Central memory CD4-positive, alpha-beta T cell (primary cell): ENCODE results near the gene CREBBP.

Source experiments
- DNase-seq: peaks from one replicate; pipeline ENCODE4 v3.0.0; 2022

CREBBP gene

GRCh38 chr16:3792472-3793012 lies 88.0 kb downstream of the CREBBP start:
- no peak for DNase-seq

- no peak for DNase-seq
These were observed 88.8 kb downstream of the CREBBP start for GRCh38 chr16:3791701-3792100.

DNA sequence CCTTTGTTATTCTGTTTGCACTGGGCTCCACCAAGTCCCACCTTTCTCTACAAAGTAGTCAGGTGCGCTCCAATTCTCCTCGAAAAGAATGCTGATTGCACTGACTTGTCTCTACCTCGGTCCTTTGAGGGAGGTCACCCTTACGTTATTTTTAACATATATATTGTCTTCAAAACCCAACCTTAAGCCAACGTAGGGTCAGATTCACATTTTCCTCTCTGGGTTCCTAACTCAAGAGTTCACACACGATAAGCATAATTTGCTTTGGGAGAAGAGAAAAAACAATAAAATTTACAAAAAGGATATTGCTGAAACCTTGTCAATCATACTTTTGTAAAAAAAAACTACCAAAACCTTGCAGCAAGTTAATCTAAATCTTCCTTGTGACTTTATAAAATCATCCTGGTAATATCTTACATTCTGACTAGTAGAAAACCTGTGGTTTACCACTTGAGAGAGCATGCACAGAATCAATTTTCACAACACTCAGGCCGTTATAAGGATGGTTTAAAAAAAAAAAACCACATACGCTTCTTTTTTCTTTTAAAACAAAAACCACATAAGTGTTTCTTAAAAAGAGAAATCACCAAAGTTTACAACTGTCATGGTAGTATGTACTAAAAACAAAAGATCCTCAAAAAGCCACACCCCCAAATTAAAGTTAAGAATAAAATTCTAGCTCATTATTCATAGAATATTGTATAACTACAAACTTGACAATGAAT lies 91.0 kb downstream of the CREBBP start:
- peak; percentile 74 for DNase-seq

GRCh38 chr16:3788711-3789374 lies 91.7 kb downstream of the CREBBP start:
- DNase-seq = no peak

GRCh38 chr16:3787924-3788661 lies 92.4 kb downstream of the CREBBP start:
- DNase-seq = no peak

- DNase-seq = no peak
These were observed 95.1 kb downstream of the CREBBP start for GRCh38 chr16:3785413-3785812.

DNA sequence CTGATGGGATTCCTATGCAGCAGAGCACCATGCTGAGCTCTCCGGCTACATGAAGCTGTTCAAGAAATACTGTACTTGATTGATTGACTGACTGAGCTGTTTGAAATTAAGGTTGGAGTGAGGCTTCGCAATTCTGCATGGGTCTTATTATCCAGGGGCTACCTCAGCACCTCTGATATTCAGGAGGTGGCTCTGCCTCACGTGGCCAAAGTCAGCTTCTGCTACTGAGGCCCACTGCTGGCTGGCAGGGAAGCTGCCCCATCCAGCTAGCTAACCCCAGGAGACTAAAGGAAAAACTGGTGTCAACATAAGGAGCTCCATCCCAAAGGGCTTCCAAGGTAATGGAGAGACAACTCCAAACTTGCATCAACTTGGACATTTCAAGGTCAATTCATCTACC lies 97.0 kb downstream of the CREBBP start:
- DNase-seq = no peak

DNA sequence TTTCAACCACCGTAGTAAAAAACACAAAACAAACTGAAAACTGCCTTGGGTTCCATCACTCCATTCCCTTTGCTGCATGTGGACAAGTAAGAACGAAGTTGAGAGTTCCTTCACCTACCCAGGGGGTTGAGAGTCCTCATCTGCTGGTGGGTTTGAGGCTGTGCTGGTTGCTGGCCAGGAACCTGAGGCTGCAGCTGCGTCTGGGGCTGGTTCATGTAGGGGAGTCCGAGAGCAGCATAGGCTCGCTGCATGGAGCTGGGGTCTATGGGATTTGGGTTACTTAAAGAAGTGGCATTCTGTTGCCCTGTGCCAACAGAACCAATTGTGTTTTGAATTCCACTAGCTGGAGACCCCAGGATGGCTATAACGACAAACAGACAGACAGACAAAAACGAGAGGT lies 97.9 kb downstream of the CREBBP start:
- no peak for DNase-seq

DNA sequence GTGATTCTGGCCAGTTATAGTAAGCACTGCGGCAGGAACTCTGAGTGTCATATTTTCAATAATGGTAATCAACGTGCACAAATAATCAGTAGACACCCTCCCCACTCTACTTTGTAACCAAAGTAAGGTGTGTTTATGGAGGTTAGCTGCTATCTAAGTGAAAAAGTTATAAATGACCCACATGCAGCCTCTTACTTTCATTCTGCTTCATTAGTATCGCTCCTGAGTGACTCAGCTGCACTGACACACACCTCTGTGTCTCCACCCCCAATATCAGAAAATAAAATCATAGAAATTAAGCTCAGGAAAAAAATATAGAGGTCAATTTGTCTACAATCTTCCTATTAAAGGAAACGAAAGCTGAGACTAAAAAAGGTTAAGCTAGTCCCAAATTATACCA lies 99.1 kb downstream of the CREBBP start:
- no peak for DNase-seq

- no peak for DNase-seq
These were observed 99.9 kb downstream of the CREBBP start for GRCh38 chr16:3780570-3780969.

GRCh38 chr16:3776316-3776715 lies 104.2 kb downstream of the CREBBP start:
- DNase-seq = no peak

- DNase-seq = no peak
These were observed 105.7 kb downstream of the CREBBP start for GRCh38 chr16:3774819-3775218.

DNA sequence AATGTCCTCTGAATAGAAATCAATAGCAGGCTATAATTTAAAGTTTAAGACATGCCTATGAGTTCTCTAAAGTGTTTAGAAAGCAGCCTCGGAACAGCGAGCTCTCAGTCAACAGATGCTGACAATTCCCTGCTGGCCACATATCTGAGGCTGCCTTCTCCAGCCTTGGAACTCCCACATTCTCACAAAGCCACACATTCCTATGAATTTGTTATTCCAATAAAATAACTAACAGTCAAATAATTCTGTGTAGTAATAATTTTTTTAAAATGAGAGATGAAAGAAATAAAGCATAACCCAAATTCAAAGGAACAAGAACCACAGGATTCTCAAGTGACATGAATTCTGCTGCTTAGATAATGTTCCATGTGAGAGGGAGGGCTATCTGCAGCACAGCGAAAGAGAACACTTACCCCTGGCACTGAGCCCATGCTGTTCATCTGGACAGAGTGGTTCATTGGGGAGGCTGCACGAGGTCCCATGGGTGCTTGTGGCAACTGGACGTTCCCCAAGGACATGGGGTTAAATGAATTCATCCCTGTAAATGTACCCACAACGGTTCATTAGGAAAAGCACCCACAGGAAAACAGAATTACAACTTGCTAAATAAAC lies 106.3 kb downstream of the CREBBP start:
- DNase-seq = no peak

DNA sequence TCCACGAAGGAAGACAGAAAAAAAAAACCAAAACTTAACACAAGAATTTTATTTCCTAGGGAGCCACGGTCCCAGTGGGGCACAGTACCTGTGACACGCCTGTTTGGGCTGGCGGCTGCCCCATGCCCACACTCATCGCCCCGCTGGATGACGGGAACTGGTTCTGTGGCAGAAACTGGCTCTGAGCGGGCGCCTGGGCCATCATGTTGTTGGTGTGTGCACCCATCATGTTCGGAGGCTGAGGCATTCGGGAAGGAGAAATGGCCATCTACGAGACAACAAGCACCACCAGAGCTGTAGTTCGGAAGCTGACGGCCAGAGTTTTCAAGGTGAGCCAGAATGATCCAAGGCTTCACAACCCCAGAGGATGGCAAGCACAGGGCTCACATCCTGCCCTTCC lies 106.8 kb downstream of the CREBBP start:
- no peak for DNase-seq

DNA sequence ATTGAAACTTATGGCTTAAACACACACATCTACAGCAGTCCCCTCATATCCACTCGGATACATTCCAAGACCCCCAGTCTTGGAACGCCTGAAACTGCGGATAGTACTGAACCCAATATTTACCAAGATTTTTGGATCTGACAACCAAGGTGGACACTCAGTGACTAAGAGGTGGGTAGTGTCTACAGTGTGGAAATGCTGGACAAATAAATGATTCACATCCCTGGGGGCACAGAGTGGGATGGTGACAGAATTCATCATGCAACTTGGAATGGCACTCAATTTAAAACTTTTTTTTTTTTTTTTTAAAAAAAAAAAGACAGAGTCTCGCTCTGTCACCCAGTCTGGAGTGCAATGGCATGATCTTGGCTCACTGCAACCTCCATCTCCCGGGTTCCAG lies 109.0 kb downstream of the CREBBP start:
- DNase-seq = no peak

- DNase-seq = no peak
These were observed 110.0 kb downstream of the CREBBP start for GRCh38 chr16:3770530-3770929.

DNA sequence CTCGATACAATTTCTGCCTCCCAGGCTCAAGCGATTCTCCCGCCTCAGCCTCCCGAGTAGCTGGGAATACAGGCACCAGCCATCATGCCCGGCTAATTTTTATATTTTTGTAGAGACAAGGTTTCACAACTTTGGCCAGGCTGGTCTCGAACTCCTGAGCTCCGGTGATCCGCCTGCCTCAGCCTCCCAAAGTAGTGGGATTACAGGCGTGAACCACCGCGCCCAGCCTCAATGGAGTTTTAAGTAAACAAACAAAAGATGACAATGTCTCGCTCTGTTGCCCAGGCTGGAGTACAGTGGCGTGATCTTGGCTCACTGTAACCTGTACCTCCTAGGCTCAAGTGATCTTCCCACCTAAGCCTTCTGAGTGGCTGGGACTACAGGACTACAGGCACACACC lies 110.6 kb downstream of the CREBBP start:
- DNase-seq = no peak

DNA sequence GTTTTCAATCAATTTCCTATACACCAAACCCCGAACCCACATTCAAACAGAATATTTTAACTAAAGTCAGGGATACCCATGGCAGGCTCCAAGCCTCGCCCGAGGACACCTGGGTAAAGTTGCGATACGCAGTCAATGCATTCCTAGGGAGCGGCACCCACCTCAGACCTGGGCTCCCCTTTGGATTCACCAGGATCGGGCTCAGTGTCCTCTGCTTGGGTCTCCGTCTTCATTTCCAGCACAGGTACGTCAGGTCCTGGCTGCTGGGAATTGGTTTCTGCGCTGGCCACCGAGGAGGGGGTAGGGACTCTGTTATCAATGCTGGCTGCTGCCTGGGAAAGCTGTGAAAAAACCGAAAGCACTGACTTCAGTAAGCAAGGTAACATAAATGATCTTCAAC lies 111.5 kb downstream of the CREBBP start:
- no peak for DNase-seq

DNA sequence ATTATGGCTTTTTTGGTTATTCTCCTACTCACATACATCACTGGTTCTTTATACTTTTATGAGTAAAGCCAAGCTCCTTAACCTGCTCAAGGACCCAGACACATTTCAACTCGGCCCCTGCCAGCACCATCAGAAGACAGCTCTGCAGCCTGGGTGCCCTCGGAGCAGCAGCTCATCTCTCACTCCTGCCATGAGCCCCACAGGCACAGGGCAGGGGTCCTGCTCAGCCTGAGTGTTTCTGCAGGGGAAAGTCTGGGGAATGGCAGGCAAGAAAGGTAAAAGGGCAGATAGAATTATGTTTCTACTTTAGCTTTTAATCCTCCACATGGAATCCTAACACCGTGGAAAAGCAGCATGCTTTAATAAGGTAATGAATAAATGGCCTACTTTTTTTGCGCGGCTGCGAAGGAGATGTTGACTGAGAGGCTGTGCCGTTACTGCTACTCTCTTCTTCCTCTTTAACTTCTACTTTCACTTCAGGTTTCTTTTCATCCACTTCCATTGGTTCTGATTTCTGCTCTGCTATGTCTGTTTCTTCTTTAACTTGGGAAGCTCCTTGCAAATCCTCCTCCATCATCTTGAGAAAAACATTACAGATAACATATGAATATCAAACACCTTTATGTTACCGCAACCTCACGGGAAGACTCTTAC lies 113.1 kb downstream of the CREBBP start:
- no peak for DNase-seq

GRCh38 chr16:3766177-3766576 lies 114.3 kb downstream of the CREBBP start:
- no peak for DNase-seq

DNA sequence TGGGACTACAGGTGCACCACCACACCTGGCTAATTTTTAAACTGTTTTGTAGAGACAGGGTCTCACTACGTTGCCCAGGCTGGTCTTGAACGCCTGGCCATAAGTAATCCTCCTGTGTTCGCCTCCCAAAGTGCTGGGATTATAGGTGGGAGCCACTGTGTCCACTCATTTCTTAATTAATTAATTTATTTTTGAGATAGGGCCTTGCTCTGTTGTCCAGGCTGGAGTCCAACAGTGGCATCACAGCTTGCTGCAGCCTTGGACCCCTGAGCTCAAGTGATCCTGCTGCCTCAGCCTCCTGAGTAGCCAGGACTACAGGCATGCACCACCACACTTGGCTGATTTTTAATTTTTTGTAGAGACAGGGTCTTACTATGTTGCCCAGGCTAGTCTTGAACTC lies 116.1 kb downstream of the CREBBP start:
- DNase-seq = no peak

DNA sequence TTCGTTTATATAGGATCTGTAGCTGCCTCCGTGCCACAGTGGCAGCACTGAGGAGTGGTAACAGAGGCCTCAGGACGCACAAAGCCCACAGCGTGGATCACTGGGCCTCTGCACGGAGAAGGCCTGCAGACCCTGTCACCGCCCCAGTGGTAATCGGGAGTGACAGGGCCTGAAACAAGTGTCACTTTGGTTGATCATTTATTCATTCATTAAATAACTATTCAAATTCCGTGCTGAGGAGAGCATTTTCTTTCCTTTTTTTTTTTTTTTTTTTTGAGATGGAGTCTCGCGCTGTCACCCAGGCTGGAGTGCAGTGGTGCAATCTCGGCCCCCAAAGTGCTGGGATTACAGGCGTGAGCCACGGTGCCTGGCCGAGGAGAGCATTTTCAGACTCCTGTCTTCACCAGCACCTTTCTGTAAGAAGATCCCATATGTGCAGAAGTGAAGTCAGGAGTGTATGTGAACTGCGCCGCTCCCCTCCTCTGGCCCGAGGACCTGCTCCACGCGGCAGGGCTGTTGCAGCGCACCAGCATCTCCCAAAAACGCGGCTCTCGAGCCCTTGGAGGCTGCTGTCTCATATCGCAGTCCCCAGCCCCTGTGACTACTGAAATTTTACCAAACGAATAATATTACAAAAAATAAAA lies 118.3 kb downstream of the CREBBP start:
- DNase-seq = no peak
